HS-5 (cell line): Measurements from ENCODE around the gene CNIH2.
"Not testable (repeated sequence)": the region's sequence is repeated elsewhere in the genome, so short reads cannot be mapped to it uniquely, and the experiment has no call there.

Experiments
- DNase-seq: peaks from one replicate; pipeline ENCODE4 v3.0.0-alpha.2; 2012; ENCODE audit warnings: low read depth

CNIH2 gene

GRCh38 chr11:66259956-66260355 lies 18.0 kb upstream of the CNIH2 start:
- no peak for DNase-seq

- DNase-seq = no peak
Measured at GRCh38 chr11:66261578-66261977, 16.4 kb upstream of the CNIH2 start.

- DNase-seq = no peak
Measured at GRCh38 chr11:66262191-66262590, 15.8 kb upstream of the CNIH2 start.

GRCh38 chr11:66262696-66263095 lies 15.3 kb upstream of the CNIH2 start:
- no peak for DNase-seq

GRCh38 chr11:66263231-66263630 lies 14.7 kb upstream of the CNIH2 start:
- no peak for DNase-seq

- DNase-seq = no peak
Measured at GRCh38 chr11:66263785-66264184, 14.2 kb upstream of the CNIH2 start.

GRCh38 chr11:66264383-66264782 lies 13.6 kb upstream of the CNIH2 start:
- DNase-seq = no peak

GRCh38 chr11:66264914-66265313 lies 13.1 kb upstream of the CNIH2 start:
- no peak for DNase-seq

GRCh38 chr11:66265531-66266377 lies 12.2 kb upstream of the CNIH2 start:
- no peak for DNase-seq

GRCh38 chr11:66266378-66267038 lies 11.5 kb upstream of the CNIH2 start:
- no peak for DNase-seq

GRCh38 chr11:66267039-66267378 lies 11.0 kb upstream of the CNIH2 start:
- no peak for DNase-seq

GRCh38 chr11:66267379-66268243 lies 10.4 kb upstream of the CNIH2 start:
- DNase-seq = no peak

GRCh38 chr11:66268244-66268951 lies 9.6 kb upstream of the CNIH2 start, which contains the start of gene RAB1B:
TSS of gene RAB1B (plus strand) at chr11:66268639. CDS start at chr11:66268680, 41 bp downstream.
- peak; percentile 98 for DNase-seq

GRCh38 chr11:66268952-66269905 lies 8.7 kb upstream of the CNIH2 start:
- DNase-seq = no peak

- DNase-seq = no peak
Measured at GRCh38 chr11:66271816-66272215, 6.2 kb upstream of the CNIH2 start.

- no peak for DNase-seq
Measured at GRCh38 chr11:66272596-66272995, 5.4 kb upstream of the CNIH2 start.

GRCh38 chr11:66274219-66274618 lies 3.8 kb upstream of the CNIH2 start:
- DNase-seq = no peak

GRCh38 chr11:66275396-66275795 lies 2.6 kb upstream of the CNIH2 start:
- DNase-seq = no peak

GRCh38 chr11:66275984-66276612 lies 1.9 kb upstream of the CNIH2 start:
- DNase-seq = no peak

- not testable (repeated sequence) for DNase-seq
Measured at GRCh38 chr11:66276619-66277018, 1.4 kb upstream of the CNIH2 start.
